HG02943 (cell line): ENCODE data around the gene RELN.

Experiments used
- ATAC-seq: cut with Tn5 transposase; IDR thresholded peaks from one replicate; pipeline ENCODE4 v1.9.1; 2021; ENCODE audit warnings: mild to moderate bottlenecking, low read depth, moderate library complexity; ENCODE audit not compliant: unreplicated experiment

RELN gene

DNA sequence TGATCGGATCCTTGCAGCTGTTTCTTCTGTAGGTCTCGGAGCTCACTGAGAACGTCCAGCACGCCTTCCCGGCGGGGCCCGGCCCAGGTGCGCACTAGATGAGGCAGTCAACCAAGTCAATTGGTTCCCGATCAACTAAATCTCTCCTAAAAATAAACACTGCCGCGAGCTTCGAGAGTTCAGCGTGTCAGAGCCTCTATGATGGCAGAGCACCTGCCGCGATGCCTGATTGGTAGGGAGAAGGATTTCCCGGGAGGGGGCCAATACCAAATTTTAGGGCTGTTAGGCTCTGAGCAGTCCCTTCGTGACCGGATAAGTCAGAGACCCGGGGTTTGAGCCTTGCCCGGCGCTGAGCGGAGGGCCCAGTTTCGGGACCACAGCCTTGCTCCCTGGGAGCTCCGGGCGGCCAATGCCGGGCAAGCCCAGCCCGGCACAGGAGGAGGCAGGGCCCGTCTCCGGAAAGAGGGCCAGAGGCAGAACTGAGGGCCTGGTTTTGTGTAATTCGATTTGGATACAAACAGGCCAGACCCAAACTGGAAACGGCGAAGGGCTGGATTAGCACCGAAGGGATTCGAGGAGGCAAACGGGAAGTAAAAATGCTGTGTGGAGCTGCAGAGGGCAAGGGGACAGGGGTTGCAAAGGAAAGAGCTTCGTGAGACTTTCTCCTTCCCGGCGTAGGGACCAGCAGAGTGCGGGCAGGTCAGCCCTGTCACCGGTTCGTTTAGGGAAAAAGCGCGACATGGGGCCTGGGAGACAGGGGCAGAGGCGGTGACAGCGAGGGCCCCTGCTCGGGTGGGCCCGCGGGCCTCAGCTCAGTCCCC, 544.0 kb downstream of the RELN start:
- no peak for ATAC-seq

- no peak for ATAC-seq
These were observed 549.8 kb downstream of the RELN start for GRCh38 chr7:103439661-103440060.

DNA sequence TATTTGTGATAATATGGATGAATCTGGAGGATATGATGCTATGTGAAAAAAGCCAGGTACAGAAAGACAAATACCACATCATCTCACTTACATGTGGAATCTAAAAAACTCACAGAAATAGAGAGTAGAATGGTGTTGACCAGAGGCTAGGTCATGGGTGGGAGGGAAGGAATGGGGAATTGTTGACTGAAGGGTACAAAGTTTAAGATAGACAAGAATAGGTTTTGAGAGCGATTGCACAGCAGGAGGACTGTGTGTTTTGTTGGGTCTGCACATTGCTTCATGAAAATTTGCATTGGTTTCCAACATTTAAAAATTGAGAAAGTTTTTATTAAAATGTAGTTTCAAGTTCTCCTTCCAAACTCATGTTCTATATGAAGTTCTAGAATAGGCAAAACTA, 551.8 kb downstream of the RELN start:
- no peak for ATAC-seq

GRCh38 chr7:103432712-103433111, 556.7 kb downstream of the RELN start:
- no peak for ATAC-seq

DNA sequence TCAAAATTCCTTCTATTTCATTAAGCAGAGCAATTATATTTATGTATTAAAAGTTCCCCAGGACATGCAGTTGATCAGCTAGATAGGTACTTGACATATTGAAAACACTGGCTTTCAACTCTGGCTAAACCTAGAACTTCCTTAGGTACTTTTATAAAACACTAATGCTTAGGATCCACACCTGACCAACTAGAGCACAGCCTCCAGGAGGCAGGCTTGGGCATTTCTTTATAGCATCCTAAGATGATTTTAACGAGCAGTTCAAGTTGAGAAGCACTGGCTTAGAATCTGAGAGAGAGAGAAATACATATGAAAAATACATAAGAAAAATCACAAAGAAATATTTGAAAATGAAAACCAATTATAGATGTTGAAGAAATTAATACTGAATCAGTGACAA, 564.3 kb downstream of the RELN start:
- no peak for ATAC-seq

- ATAC-seq, result no peak
These were observed 565.8 kb downstream of the RELN start for GRCh38 chr7:103423467-103424179.
